GF-D8 (cell line): ENCODE data around the gene SCGB3A1.

ENCODE experiments used
- DNase-seq: peaks from one replicate; lab custom pipeline; 2025; lab: John Stamatoyannopoulos, UW

SCGB3A1 gene

DNA sequence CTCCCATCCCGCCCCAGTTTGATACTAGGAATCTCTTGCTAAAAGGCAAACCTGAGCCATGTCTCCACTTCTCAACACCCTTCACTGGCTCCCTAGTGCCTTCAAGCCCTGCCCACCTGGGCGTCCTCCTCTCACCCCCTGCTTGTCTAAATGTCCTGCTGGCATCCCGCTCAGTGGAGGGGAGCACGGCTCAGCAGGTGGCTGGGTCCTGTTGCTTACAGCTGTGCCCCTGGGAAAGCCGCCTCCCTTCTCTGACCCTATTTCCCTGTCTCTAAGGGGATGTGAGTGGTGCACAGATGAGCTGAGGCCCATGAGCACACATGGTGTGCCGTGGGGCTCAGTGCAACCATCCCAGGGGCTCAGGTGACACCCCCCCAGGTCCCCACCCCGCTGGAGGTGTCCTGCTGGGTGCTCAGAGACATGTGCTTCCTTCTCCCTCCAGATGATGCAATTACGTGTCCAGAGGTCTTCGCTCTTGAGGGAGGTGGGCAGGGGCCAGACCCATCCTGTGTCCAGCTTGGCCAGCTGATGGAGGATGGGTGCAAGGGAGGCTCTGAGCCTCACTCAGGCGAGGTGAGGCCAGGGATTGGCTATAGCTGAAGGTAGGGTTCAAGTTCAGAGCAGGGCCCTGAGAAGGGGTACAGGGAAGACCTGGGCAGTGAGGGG is 34.0 kb upstream of the SCGB3A1 start:
- no peak for DNase-seq

DNA sequence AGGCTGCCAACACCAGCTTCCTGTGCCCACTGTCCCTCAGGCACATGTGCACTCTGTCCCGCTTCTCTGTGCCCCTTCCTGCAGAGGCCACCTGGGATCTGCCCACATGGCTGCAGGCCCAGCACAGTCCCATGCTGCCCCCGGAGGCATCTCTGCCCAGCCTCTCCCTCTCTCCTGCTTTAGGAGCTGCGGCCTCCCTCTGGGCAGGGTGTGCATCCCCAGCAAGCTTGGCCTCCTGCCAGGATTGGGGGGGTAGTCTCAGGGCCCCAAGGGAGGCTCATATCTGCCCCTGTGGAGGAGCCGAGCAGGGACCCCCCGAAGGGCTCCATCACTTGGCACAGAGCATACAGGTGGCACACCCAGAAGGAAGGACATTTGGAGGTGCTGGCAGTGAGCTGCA is 33.3 kb upstream of the SCGB3A1 start:
- DNase-seq = no peak

DNA sequence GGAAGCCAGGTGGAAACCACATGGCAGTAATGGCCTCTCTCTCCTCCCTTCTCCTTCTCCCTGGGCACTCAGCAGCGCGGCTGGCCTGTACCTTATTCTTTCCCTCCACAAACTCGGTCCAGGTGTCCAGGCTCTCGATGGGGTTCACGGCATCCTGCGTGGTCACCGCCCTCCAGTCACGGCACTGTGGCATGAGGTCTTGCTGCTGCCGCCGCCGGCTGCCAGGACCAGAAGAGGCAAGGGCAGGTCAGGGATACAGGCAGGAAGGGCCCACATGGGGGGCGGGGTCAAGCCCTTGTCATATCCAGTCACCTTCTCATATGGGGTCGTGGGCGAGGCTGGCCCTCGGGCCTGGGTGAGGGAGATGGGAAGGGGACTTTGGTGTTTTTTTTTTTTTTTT is 32.5 kb upstream of the SCGB3A1 start:
- DNase-seq = no peak

DNA sequence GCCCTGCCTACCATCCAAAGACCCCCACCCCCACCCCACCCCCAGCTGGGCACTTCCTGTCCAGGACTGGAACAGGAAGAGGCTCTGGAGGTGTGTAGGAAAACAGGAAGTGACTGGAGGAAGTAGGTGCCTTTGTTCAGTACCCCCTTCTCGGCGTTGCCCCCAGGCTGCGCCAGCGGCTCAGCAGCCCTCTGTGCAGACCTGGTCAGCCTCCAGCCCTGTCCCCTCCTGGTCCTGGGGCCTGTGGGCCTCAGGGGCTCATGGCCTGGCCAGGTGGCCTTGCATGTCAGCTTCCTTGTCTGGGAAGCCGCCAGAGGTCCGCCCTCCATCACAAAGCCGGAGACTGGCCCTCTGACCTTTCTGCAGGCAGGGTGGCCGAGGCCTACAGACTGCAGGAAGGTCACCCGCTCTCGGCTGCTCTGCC is 32.1 kb upstream of the SCGB3A1 start:
- DNase-seq = no peak

DNA sequence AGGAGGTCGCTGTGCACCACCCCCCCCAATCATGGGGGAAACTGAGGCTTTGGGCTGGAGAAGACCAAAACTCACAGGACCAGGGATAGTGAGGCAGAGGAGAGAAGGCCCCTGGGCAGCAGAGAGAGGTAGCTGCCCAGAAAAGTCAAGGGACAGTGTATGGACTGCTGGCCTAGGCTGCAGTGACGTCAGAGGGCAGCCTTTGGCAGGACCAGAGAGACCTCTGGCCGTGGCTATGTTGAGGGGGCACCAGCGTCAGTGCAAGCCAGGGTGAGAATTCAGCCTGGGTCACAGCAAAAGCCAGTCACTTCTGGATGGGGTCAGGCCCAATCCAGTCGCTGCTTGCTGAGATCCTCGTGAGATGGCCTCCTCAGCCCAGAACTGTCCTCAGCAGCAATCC is 31.6 kb upstream of the SCGB3A1 start:
- no peak for DNase-seq

DNA sequence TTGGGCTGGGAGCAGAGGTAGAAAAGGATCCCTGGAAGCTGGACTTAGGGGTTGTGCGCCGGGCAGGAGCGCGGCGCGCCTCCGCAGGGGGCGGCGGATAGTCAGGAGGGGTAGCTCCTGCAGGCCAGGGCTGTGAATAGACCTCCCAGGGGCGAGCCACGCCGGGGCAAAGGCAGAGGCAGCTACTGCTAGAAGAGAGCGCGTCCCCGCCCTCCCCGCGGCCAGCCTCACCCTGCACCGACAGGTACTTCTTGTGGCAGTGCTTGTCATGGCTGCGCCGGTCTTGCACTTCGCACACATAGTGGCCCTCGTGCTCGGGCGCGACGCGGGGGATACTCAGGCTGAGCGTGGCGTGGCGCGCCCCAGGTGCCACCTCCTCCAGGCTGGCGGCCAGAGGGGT is 30.0 kb upstream of the SCGB3A1 start:
- no peak for DNase-seq

DNA sequence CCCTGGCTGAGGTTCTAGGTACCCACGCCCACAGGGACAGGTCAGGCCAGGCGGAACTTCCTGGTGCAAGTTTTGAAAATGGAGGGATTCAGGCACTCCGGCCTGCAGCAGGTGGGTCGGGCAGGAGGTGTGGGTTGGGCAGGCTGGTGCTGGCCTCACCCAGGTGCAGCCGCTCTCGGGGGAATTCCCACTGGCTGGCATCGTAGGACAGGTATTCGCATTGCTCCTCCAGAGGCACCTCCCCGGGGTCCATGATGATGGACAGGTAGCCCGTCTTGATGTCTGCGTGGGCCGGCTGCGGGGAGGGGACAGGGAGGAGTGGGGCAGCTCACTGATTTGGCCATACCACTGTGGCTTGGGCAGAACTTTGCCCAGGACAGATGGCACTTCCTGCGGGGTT is 28.7 kb upstream of the SCGB3A1 start:
- no peak for DNase-seq

DNA sequence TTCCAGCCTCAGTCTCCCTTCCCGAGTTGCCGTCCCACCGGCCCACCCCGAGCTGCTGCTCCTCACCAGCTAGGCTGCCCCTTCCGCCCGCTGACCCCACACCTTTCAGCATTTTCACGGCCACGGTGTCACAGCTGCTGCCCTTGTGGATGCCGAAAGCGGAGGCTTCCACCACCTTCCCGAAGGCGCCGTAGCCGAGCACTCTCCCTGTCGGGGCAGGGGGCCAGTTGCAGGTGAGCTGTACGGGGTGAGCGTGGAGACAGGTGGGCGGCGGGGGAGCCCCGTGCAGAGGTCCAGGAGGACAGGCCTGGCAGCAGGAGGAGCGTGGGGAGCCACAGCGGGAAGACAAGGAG is 28.2 kb upstream of the SCGB3A1 start:
- no peak for DNase-seq

DNA sequence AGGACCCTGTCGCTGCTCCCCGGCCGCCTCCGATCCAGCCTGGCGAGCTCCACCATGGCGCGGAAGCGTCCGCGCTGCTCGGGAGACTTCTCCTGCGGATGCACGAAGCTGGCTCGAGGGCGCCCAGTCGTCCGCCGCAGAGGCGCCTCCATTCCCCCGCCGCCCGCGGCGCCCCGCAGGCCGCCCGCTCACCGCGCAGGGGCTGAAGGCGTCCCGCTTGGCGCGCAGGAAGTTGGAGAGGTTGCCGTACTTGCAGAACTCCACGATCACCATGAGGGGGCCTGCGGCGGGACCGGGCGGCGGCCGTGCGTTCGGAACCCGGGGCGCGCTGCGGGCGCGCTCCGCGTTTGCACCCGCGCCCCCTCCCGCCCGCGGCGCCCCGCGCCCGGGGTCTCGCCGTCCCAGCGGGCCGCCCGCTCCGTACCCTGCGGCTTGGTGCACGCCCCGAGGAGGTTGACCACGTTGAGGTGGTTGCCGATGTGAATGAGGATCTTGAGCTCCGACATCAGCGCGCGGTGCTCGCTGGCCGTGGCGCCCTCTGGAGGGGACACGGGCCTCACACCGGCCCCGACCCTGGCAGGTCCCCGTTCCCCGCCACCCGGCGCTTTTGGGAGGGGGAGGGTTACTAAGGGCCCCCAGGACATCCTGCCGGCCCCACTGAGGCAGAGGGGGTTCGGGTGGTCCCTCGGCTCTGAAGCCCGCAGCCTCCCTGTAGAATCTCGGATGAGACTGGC is 27.7 kb upstream of the SCGB3A1 start:
- DNase-seq = no peak

DNA sequence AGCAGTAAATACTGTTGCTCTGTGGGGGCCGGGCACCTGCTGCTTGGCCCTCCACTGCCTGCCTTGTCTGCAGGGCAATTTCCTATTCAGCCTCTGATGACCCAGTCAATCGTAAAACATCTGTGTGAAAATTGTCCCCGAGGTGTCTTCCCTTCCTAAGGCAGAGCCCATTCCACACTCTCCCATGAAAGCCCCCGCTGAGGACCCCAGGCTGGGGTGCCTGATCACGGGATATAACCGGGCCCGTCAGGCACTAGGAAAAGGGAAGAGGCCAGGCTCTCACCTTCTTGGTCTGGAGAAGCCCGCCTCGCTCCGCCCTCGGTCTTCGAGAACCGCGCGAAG is 27.2 kb upstream of the SCGB3A1 start:
- DNase-seq = no peak

DNA sequence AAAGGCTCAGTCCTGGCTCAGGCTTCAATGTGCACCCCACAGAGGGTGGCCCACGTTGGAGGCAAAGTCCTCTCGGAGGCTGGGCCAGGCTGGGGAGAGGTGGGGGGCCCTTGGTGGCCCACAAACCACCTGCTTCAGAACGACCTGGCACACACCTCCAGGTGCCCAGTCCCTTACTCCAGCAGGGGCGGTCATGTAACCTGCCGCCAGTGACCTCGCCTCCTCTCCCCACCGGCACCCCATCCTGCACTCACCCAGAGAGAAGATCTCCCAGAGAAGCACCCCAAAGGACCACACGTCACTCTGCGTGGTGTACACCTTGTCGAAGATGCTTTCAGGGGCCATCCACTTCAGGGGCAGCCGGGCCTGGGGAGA is 22.5 kb upstream of the SCGB3A1 start:
- DNase-seq = no peak

DNA sequence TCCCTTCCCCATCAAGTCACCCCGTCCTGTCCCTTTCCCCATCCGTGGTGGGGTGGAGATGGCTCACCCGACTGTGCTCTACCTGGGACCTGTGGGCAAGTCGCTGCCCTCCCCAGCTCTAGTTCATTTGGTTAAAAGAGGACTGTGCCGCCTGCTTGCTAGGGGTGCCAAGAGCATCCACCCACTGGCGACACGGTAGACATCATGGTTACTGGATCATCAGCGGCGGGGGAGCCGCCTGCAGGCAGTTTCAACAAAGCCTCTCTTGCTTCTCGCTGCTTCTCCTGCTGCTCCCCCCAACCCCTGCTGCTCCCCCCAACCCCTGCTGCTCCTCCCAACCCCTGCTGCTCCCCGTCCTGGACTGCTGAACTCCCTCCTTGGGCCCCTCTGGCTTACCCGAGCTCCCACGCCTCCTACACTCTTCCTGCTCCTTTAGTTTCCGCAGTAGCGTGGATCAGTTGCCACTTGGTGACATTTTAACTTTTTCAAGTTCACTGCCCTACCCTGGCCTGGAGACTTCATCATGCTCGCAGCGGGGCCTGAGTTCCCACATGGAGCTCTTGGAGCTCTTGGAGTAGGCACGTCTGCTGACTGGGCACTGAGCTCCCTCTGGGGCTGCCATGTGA is 22.0 kb upstream of the SCGB3A1 start:
- DNase-seq = no peak

DNA sequence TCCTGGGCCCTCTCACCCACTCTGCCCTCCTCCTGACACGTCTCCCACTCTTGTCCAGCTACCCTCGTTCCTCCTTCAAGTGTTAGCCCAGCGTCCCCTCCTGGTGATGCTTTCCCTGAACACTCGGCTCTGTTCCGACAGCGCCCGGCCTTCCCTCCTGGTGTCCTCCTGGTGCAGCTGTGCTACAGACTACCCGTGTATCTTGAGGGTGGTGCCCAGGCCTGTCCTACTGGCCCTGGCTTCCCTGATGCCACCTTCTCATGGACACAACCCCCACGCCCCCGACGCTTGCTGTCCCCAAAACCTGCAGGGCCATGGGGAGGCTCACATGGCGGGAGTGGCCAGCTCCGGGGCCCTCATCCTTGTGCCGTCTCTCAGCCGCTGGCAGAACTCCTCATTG is 21.4 kb upstream of the SCGB3A1 start:
- no peak for DNase-seq

DNA sequence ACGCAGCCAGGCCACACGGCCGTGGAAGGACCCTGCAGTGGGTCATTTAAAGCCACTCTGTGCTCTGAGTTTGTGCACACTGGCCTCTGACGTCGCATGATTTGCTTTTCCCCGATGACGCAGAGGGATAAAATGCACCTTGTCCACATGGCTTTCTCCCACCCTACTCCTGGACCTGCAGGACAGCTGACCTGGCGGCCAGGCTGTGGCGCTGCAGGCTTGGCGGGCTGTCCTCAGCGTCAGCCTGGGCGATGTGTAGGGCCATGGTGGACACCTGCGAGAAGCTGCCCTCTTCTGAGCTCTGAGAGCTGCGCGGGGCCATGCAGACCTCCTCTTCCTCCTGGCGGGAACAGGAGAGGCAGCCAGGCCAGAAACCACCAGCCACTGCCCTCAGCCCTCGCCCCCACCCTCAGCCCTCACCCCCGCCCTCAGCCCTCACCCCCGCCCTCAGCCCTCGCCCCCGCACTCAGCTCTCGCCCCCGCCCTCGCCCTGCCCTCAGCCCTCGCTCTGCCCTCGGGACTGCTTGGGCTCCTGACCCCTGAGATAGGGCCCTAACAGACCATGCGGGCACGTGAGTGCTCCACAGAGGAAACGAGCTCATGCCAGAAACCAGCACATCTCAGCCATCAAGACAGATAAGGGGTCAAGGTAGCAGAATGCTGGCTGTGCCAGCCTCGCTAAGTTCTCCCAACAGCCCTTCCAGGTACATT is 20.0 kb upstream of the SCGB3A1 start:
- DNase-seq = no peak

DNA sequence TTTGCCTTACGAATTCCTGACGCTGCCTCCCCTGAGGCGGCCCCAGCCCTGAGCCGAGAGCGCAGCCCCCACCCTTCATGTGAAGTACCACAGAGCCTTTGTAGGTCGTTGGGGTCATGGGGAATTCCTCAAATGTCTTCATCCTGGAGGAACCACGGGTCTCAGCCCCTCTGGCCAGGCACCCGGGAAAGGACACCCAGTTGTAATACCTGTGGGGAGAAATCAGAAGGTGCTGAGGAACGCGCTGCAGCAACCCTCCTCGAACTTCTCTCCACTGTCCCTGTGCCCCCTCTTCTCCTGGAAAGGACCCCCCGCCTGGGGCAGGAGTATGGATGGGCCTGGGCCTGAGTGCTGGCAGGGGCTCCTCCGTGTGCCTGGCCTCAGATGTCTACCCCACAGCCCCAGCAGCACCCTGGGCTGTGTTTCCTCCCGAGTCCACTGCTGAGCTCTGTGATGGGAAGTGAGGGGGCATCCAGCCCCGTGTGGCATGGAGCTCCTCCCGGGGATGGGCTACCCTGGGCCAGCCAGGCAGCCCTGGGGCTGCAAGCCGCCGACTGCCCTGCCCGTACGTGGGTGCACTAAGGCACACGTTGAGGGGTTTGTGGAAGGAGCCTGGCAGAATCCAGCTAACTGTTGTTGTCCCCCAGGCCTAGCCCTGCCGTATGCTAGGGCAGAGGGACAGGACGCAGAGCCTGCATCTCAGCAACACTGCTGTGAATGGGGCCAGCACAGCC is 18.7 kb upstream of the SCGB3A1 start:
- DNase-seq = no peak

DNA sequence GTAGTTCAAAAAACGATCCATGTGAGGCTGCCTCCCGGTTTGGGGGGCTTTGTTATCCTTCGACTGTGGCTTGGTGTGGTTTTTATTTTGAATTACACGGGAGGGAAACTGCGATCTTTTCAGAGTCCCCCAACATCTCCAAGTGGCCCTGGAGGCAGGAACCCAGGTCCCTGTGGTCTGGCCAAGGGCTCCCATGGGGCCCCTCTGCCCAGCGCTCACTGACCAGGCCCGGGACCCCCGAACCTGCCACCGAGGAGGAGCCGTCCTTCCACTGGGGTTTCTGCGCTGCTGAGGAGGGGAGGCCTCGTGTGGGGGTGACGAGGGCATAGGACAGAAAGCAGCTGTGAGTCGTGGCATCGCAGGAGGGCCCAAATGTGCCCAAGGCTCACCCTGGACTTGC is 18.1 kb upstream of the SCGB3A1 start:
- DNase-seq = no peak

DNA sequence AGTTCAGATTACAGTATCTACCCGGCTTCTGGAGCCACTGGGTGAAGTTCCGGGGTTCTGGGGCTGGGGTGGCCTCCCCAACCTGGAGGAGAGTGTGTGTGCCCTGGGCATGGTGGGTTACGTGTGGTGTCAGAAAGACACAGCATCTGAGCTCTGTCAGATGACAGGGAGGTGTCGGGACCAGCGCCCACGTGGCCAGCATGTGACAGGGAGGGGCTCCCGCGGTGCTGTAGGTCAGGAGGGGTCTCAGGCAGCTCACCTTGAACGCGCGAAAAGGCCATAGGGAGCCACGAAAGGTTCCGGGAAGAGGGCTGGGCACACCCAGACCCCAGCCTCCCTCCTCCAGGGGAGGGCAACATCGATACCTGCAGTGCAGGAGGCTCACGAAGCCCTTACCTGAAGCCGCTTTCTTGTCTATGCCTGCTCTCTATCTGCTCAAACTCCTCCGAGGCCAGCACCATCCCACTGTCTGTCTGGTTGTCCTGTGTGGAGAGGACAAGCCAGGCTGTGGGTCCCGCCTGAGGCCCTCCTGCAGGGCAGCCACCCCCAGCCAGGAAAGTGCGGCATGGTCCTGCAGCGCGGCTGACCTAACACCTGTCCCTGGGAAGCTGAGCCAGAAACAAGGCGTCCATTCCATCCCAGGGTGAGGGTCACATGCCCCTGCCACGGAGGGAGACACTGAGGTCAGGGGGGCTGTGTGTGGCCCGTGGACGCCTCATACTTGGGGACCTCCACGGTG is 17.4 kb upstream of the SCGB3A1 start:
- DNase-seq = no peak

DNA sequence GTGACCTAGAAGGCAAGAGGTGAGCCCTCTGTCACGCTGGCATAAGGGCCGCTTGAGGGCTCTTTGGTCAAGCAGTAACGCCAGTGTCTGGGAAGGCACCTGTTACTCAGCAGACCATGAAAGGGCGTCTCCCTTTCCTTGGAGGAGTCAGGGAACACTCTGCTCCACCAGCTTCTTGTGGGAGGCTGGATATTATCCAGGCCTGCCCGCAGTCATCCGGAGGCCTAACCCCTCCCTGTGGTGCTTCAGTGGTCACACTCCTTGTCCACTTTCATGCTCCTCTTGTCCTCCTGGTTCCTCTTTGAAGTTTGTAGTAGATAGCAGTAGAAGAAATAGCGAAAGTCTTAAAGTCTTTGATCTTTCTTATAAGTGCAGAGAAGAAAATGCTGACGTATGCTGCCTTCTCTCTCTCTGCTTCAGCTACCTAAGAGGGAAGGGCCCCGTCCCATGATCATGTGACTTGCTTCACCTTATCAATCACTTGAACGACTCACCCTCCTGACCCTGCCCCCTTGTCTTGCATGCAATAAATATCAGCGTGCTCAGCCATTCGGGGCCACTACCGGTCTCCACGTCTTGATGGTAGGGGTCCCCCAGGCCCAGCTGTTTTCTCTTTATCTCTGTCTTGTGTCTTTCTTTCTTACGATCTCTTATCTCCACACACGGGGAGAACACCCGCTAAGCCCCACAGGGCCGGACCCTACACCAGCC is 16.7 kb upstream of the SCGB3A1 start:
- DNase-seq = no peak

DNA sequence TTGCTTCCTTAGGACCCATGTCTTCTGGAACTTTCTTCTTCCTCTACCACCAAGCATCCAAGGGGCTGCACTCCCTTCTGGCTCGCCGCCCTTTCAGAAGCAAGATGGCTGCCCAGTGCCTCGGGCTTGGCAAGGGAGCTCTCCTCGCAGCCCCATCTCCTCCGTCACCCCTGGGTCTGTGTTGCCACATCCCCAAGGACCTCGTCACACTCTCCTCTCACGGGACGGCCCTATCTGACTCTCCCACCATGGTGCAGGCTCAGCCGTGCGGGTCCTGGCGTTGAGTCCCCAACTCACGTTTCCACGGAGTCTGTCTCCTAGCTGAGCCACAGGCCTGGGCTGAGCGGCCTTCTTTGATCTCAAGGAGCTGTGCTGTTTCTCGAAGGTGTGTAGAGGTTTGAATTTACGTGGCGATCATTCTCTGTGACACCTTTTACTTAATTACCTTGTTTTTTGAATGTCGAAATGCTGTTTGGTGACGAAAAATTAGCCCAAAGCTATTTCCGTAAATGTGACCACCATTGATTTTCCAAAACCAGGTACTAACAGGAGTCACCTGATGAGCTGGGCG is 15.0 kb upstream of the SCGB3A1 start:
- DNase-seq = no peak

DNA sequence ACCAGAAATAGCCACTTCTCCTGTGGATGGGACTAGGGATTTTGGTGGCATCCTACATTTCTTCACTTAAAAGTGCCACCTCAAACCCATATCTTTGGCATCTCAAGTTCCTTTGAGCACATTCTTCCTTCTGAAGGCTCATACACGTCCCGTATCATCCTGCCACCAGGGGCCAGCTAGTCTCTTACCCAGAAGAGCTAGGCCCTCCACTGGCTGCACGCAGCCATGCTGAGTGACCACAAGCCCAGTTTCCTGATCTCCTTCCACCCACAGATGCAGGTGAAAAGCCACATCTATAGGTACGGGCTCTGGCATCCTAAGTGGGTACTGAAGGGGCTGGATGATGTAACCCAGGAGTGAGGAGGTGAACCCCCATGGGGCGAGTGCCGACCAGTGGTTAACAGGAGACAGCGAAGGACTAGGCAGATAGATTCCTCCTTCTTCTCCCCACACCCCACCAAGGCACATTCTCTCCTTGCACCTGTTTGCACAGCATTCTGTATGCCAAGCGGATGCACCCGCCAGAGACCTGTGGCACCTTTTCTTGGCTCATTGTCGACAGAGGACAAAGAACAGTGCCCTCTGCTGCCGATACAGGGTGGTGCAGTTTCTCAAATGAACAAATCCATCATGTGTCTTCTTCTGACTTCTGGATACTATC is 14.4 kb upstream of the SCGB3A1 start:
- no peak for DNase-seq
